GM12878 (cell line): ENCODE results near the gene DNAJC7. TPM values are rescaled to one million over a fixed set of nuclear protein-coding genes. Genes with fewer than 3 reads are reported as not detected.
A peak's percentile ranks its signal among the peaks of the same experiment; 100 is the strongest.

Source experiments
- ATAC-seq: fragments of 200-7000 bp; cut with Tn5 transposase; 3 replicates; pipeline ENCODE4 v1.9.1; 2020; ENCODE audit warnings: mild to moderate bottlenecking, moderate library complexity
- BruUV-seq: library from RNA; stranded (reverse); fragments of 400-500 nt; replicated peaks from 2 replicates; lab custom pipeline; 2021; lab: Mats Ljungman, UMichigan
- CTCF ChIA-PET: fragments of 300-600 bp; sonication (Branson Sonifier 250); formaldehyde crosslinking; extraction: SDS; loops from one replicate; lab custom pipeline; 2021; ENCODE audit warnings: inconsistent platforms; lab: Yijun Ruan, JAX
- POLR2A ChIA-PET: fragments of 350-600 bp; formaldehyde crosslinking; extraction: SDS; loops from one replicate; lab custom pipeline; 2021; ENCODE audit warnings: inconsistent platforms; lab: Charles Lee
- RAD21 ChIA-PET: fragments of 300-600 bp; sonication (Branson Sonifier 250); formaldehyde crosslinking; loops from one replicate; lab custom pipeline; 2023; ENCODE audit warnings: antibody characterized with exemption; ENCODE audit not compliant: unreplicated experiment; lab: Charles Lee
- SMC1A ChIA-PET: fragments of 300-600 bp; sonication (Branson Sonifier 250); formaldehyde crosslinking; loops from one replicate; lab custom pipeline; 2023; ENCODE audit not compliant: unreplicated experiment, uncharacterized antibody; lab: Charles Lee
- DNase-seq: peaks from one replicate; pipeline ENCODE4 v3.0.0-alpha.2; 2011; ENCODE audit warnings: low read depth, low spot score
- FAIRE-seq: peaks from 3 replicates; lab custom pipeline; 2011; peaks lifted over from hg19 to GRCh38; lab: Jason Lieb, UNC
- H2AFZ ChIP-seq: 2 replicates; pipeline ENCODE4 v1.6.0; 2011; ENCODE audit warnings: low read depth, low read length, control low read depth; ENCODE audit not compliant: control insufficient read depth
- H3K27ac ChIP-seq: 2 replicates; pipeline ENCODE4 v1.5.1; 2011; ENCODE audit warnings: control low read depth; ENCODE audit not compliant: control insufficient read depth, insufficient read depth
- H3K27me3 ChIP-seq, 2 experiments: replicated peaks in 1 of 2; 2 replicates each; pipeline versions ENCODE4 v1.6.0 to v1.6.1; 2011; ENCODE audit warnings: low read length in 1 of 2; ENCODE audit not compliant: control insufficient read depth in 2 of 2, insufficient read depth in 2 of 2
- H3K36me3 ChIP-seq, 2 experiments: 2 replicates each; pipeline ENCODE4 v1.5.1; 2011; ENCODE audit warnings: low read length in 1 of 2; ENCODE audit not compliant: control insufficient read depth in 2 of 2, insufficient read depth in 2 of 2
- H3K4me1 ChIP-seq: 2 replicates; pipeline ENCODE4 v1.6.1; 2011; ENCODE audit warnings: mild to moderate bottlenecking, low read length, moderate library complexity, mixed read lengths; ENCODE audit not compliant: control insufficient read depth, insufficient read depth
- H3K4me2 ChIP-seq: 2 replicates; pipeline ENCODE4 v1.6.0; 2011; ENCODE audit warnings: control low read depth; ENCODE audit not compliant: control insufficient read depth, insufficient read depth
- H3K4me3 ChIP-seq: fragments of 200-600 bp; sonication (generic); 2 replicates; pipeline ENCODE4 v1.5.1; 2016
- H3K79me2 ChIP-seq: 2 replicates; pipeline ENCODE4 v1.6.0; 2011; ENCODE audit warnings: low read length; ENCODE audit not compliant: control insufficient read depth, insufficient read depth
- H3K9ac ChIP-seq: 2 replicates; pipeline ENCODE4 v1.8.0; 2011; ENCODE audit warnings: low read length, control low read depth, mixed read lengths; ENCODE audit not compliant: control insufficient read depth, insufficient read depth
- H3K9me3 ChIP-seq: replicated peaks from 3 replicates; pipeline ENCODE4 v1.5.1; 2011; ENCODE audit warnings: mild to moderate bottlenecking, low read length; ENCODE audit not compliant: control insufficient read depth, insufficient read depth
- H4K20me1 ChIP-seq: 2 replicates; pipeline ENCODE4 v1.6.0; 2011; ENCODE audit not compliant: control insufficient read depth, insufficient read depth
- ASH2L ChIP-seq: fragments of 300-600, 200-600 bp; sonication (generic); IDR thresholded peaks from 2 replicates; pipeline ENCODE4 v1.6.1; 2017; ENCODE audit warnings: low read depth, mild to moderate bottlenecking, borderline replicate concordance
- CBX5 ChIP-seq: sonication (generic); IDR thresholded peaks from 2 replicates; pipeline ENCODE4 v1.6.1; 2016; ENCODE audit warnings: low read depth, moderate library complexity, mild to moderate bottlenecking, inconsistent platforms
- CUX1 ChIP-seq: IDR thresholded peaks from 2 replicates; pipeline ENCODE4 v1.6.1; 2012; ENCODE audit warnings: improper control_type of control experiment, low read depth, low read length; ENCODE audit not compliant: insufficient replicate concordance
- ETV6 ChIP-seq, 2 experiments: fragments of 450-650 bp in 1 of 2; IDR thresholded peaks in 1 of 2; conservative IDR thresholded peaks in 1 of 2; 2 replicates each; pipeline ENCODE4 v1.6.1; 2014; ENCODE audit warnings: antibody characterized with exemption in 1 of 2, borderline replicate concordance in 1 of 2, low read depth in 1 of 2, mild to moderate bottlenecking in 1 of 2, moderate library complexity in 1 of 2
- HDGF ChIP-seq: fragments of 450-650 bp; IDR thresholded peaks from 2 replicates; pipeline ENCODE4 v1.6.1; 2016; ENCODE audit warnings: antibody characterized with exemption
- MEF2A ChIP-seq: IDR thresholded peaks from 2 replicates; pipeline ENCODE4 v1.6.1; 2011; ENCODE audit warnings: low read depth, mild to moderate bottlenecking, low read length, moderate library complexity; ENCODE audit not compliant: insufficient read depth
- MEF2B ChIP-seq: fragments of 450-650 bp; IDR thresholded peaks from 2 replicates; pipeline ENCODE4 v1.6.1; 2018; ENCODE audit warnings: mild to moderate bottlenecking, moderate library complexity; ENCODE audit not compliant: partially characterized antibody, poor library complexity, severe bottlenecking
- MTA3 ChIP-seq: IDR thresholded peaks from 2 replicates; pipeline ENCODE4 v1.6.1; 2012; ENCODE audit warnings: low read length, inconsistent platforms, borderline replicate concordance
- POU2F2 ChIP-seq: IDR thresholded peaks from 3 replicates; pipeline ENCODE4 v1.6.1; 2011; ENCODE audit warnings: low read depth, mild to moderate bottlenecking, low read length, borderline replicate concordance
- RAD21 ChIP-seq: IDR thresholded peaks from 2 replicates; pipeline ENCODE4 v1.6.1; 2011; ENCODE audit warnings: mild to moderate bottlenecking, low read depth, low read length, moderate library complexity; ENCODE audit not compliant: insufficient read depth
- RBBP5 ChIP-seq: fragments of 200-600 bp; sonication (generic); conservative IDR thresholded peaks from 2 replicates; pipeline ENCODE4 v1.6.1; 2016
- SIX5 ChIP-seq: IDR thresholded peaks from 2 replicates; pipeline ENCODE4 v1.6.1; 2011; ENCODE audit warnings: mild to moderate bottlenecking, low read depth, low read length, moderate library complexity; ENCODE audit not compliant: severe bottlenecking
- SMAD1 ChIP-seq: fragments of 450-650 bp; IDR thresholded peaks from 2 replicates; pipeline ENCODE4 v1.6.1; 2018; ENCODE audit warnings: mild to moderate bottlenecking, low read depth; ENCODE audit not compliant: partially characterized antibody
- SUZ12 ChIP-seq: fragments of 200-600 bp; sonication (generic); IDR thresholded peaks from one replicate; pipeline ENCODE4 v1.6.1; 2018; ENCODE audit warnings: antibody characterized with exemption, mild to moderate bottlenecking; ENCODE audit not compliant: unreplicated experiment
- TBL1XR1 ChIP-seq: IDR thresholded peaks from 2 replicates; pipeline ENCODE4 v1.6.1; 2012; ENCODE audit warnings: low read depth, low read length, improper control_type of control experiment
- TCF12 ChIP-seq: IDR thresholded peaks from 2 replicates; pipeline ENCODE4 v1.6.1; 2011; ENCODE audit warnings: low read depth, mild to moderate bottlenecking, low read length
- USF2 ChIP-seq: IDR thresholded peaks from 2 replicates; pipeline ENCODE4 v1.6.1; 2011; ENCODE audit warnings: low read depth, low read length, improper control_type of control experiment, borderline replicate concordance
- WGBS: methylation state at CpG from one replicate; pipeline ENCODE4 v1.1.6; 2016; ENCODE audit warnings: low lambda C conversion rate; ENCODE audit not compliant: insufficient replicate concordance, insufficient coverage; ENCODE audit errors: missing lambda C conversion rate; 5-methylcytosine and 5-hydroxymethylcytosine counted together
- in situ Hi-C: fragments of 300-500 bp; cut with MboI; formaldehyde crosslinking; loops from 9 replicates; pipeline ENCODE4 v1.14.3; 2018; ENCODE audit warnings: mixed read lengths
- intact Hi-C: fragments of 100-400 bp; cut with micrococcal nuclease; formaldehyde crosslinking; loops from one replicate; pipeline ENCODE4 v1.14.2; 2022; ENCODE audit not compliant: unreplicated experiment
- polyA plus RNA-seq, 11 experiments: library from polyadenylated mRNA; depleted of rRNA in 4 of 11; unstranded in 6 of 11; stranded (reverse) in 5 of 11; fragments of >200 nt; fragmentation: Nextera tagmentation in 4 of 11; fragmentation: Illumina TruSeq in 1 of 11; extraction: Ambion mirVana in 4 of 11; extraction: Trizol in 1 of 11; gene quantifications; 1 replicate in 1 of 11; 2 replicates in 10 of 11; pipeline versions ENCODE4 v1.2.1 to v1.2.3, GENCODE V29; 2011 to 2016; ENCODE audit warnings: inconsistent platforms in 2 of 11, missing spikeins in 2 of 11, low read depth in 1 of 11
- total RNA-seq, 4 experiments: library from RNA; depleted of rRNA in 3 of 4; stranded (reverse); fragments of >200 nt in 3 of 4; fragmentation: Illumina TruSeq in 1 of 4; extraction: Trizol in 1 of 4; gene quantifications; 2 replicates each; pipeline versions ENCODE4 v1.2.1 to v1.2.3, GENCODE V29; 2013 to 2021

DNAJC7 gene
- total and polyA plus RNA-seq, 10 of the 15 experiments (the other 5 are each of a cell fraction or from before 2014, with no cell fraction given), result 60.1 to 173 (median 94.9) TPM

- in situ Hi-C loops (no loop called here), intact Hi-C loops (loop anchor here (2.0 to 5.0 kb wide), 2 partner anchors 50 to 216 kb away; partner anchors contain the start of genes DNAJC7 and KCNH4)
- BruUV-seq, result no TSS peak
- Histone ChIP-seq H3K9ac (peak within 1 kb of the TSS; percentile 88), H3K9me3 (no peaks in the 10 kb centered on the region), H3K79me2 (peaks cover 23% of the 10 kb centered on the region), H3K4me3 (peak within 1 kb of the TSS; percentile 79), H3K4me1 (peaks cover 6% of the 10 kb centered on the region), H2AFZ (peak within 1 kb of the TSS; percentile 66), H4K20me1 (no peaks in the 10 kb centered on the region), H3K36me3 (peaks cover 3 to 7% of the 10 kb centered on the region in 2 experiments; a peak in 3 of 4 replicates), H3K4me2 (peak within 1 kb of the TSS; percentile 94), H3K27ac (peak within 1 kb of the TSS; percentile 87), H3K27me3 (no peaks in the 10 kb centered on the region)
- POLR2A ChIA-PET, result interaction anchor here (0.5 to 2.3 kb wide), 22 partner anchors 9 to 1645 kb away, joined by 3 to 45 read pairs (median 5); partner anchors contain the start of genes ACLY, DHX58, DNAJC7 and NKIRAS2
- WGBS, result under 1% methylated on average over 55 of the region's 71 CpGs
- ATAC-seq, result peak; percentile 91
- DNase-seq, result peak; percentile 49
- FAIRE-seq, result no peak
- RAD21 ChIA-PET, result interaction anchor here (0.6 to 3.9 kb wide), 15 partner anchors 10 to 788 kb away, joined by 3 to 53 read pairs (median 4); partner anchors contain the start of genes ACLY, DHX58, DNAJC7 and KCNH4
- SMC1A ChIA-PET, result interaction anchor here (0.6 to 6.1 kb wide), 14 partner anchors 9 to 575 kb away, joined by 3 to 28 read pairs (median 4); partner anchors contain the start of genes DNAJC7, KAT2A, KCNH4 and NKIRAS2
- CTCF ChIA-PET, result interaction anchor here (0.5 to 9.4 kb wide), 19 partner anchors 9 to 290 kb away, joined by 3 to 116 read pairs (median 4); partner anchors contain the start of genes DHX58, DNAJC7, KAT2A and KCNH4
- no peak for TF ChIP-seq TBL1XR1
- TF ChIP-seq SIX5, result no peak
- TF ChIP-seq MTA3, result no peak
- TF ChIP-seq USF2, result no peak
- TF ChIP-seq TCF12, result no peak
- no peak for TF ChIP-seq ETV6 (conservative IDR thresholded peaks at IDR 0.05 in 1 of 2, IDR thresholded peaks at IDR 0.05 in 1 of 2; ENCODE audit: borderline replicate concordance in 1 of 2, low read depth in 1 of 2)
- TF ChIP-seq POU2F2, result peak; percentile 62; the same call in 1 of the 3 replicates
- TF ChIP-seq SUZ12, result no peak
- TF ChIP-seq RAD21, result no peak
- no peak for TF ChIP-seq SMAD1
- TF ChIP-seq ASH2L, result no peak
- no peak for TF ChIP-seq MEF2A
- TF ChIP-seq CBX5, result no peak
- no peak for TF ChIP-seq MEF2B
- no peak for TF ChIP-seq CUX1
- no peak for TF ChIP-seq RBBP5
- TF ChIP-seq HDGF, result no peak
These were observed 50.6 kb downstream of the DNAJC7 start, which contains the start of gene CNP for GRCh38 chr17:41966463-41967140. TSS of gene CNP (plus strand) at chr17:41966795. CDS start at chr17:41966885, 90 bp downstream.
